ENCODE results near the gene FAM184B.

DNA sequence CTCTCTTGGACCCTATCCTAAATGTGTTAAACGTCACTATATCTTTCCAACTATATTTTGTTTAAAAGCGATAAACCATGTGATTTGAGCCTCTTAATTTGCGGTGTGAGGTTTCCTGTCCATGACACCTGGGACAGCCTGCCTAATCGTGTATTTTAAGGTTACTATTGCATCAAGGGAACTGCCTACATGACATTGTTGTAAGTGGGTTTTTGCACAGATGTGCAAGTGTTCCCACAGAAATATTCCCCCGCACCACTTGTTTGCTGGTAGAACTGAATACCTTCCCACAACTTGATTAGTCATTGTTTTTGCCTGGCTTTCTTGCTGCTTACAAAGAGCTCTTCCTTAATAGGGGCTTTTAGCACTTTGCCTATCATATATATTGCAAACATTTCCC, 5.1 kb upstream of the FAM184B start:
- TF ChIP-seq, protein P1, sequence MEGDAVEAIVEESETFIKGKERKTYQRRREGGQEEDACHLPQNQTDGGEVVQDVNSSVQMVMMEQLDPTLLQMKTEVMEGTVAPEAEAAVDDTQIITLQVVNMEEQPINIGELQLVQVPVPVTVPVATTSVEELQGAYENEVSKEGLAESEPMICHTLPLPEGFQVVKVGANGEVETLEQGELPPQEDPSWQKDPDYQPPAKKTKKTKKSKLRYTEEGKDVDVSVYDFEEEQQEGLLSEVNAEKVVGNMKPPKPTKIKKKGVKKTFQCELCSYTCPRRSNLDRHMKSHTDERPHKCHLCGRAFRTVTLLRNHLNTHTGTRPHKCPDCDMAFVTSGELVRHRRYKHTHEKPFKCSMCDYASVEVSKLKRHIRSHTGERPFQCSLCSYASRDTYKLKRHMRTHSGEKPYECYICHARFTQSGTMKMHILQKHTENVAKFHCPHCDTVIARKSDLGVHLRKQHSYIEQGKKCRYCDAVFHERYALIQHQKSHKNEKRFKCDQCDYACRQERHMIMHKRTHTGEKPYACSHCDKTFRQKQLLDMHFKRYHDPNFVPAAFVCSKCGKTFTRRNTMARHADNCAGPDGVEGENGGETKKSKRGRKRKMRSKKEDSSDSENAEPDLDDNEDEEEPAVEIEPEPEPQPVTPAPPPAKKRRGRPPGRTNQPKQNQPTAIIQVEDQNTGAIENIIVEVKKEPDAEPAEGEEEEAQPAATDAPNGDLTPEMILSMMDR (IDR thresholded peaks at IDR 0.05), result no peak
- TF ChIP-seq EP300 (IDR thresholded peaks at IDR 0.05), result no peak
